DOHH2 (cell line): ENCODE results near the gene SOBP.

ENCODE experiments used
- H3F3A ChIP-seq: fragments of 200-600 bp; sonication (generic), shearing (Covaris generic); 2 replicates; pipeline ENCODE4 v1.6.0; 2016; ENCODE audit warnings: antibody characterized with exemption, mild to moderate bottlenecking; ENCODE audit not compliant: control insufficient read depth, insufficient read depth
- H3K27ac ChIP-seq: fragments of 200-600 bp; sonication (generic); 2 replicates; pipeline ENCODE4 v1.5.1; 2014; ENCODE audit warnings: low read depth, mild to moderate bottlenecking, low read length, moderate library complexity
- H3K27me3 ChIP-seq: fragments of 200-600 bp; sonication (generic); 2 replicates; pipeline ENCODE4 v1.6.1; 2014; ENCODE audit warnings: mild to moderate bottlenecking, low read length, mixed read lengths; ENCODE audit not compliant: control insufficient read depth
- H3K36me3 ChIP-seq: fragments of 200-600 bp; sonication (generic); 2 replicates; pipeline ENCODE4 v1.6.1; 2014; ENCODE audit warnings: mild to moderate bottlenecking, low read length, moderate library complexity, mixed read lengths; ENCODE audit not compliant: control insufficient read depth
- H3K4me1 ChIP-seq: fragments of 200-600 bp; sonication (generic); 2 replicates; pipeline ENCODE4 v1.6.1; 2014; ENCODE audit warnings: mild to moderate bottlenecking, low read length, mixed read lengths; ENCODE audit not compliant: control insufficient read depth
- H3K4me2 ChIP-seq: fragments of 200-600 bp; sonication (generic); 2 replicates; pipeline ENCODE4 v1.6.0; 2014; ENCODE audit warnings: mild to moderate bottlenecking, low read length, moderate library complexity
- H3K4me3 ChIP-seq: fragments of 200-600 bp; sonication (generic); 2 replicates; pipeline ENCODE4 v1.5.1; 2014; ENCODE audit warnings: mild to moderate bottlenecking, low read length, mixed read lengths
- H3K79me2 ChIP-seq: fragments of 200-600 bp; sonication (generic); 2 replicates; pipeline ENCODE4 v1.6.1; 2014; ENCODE audit warnings: mild to moderate bottlenecking, low read length, mixed read lengths; ENCODE audit not compliant: control insufficient read depth
- H3K9me2 ChIP-seq: fragments of 200-600 bp; sonication (generic); replicated peaks from 2 replicates; pipeline ENCODE4 v1.6.1; 2014; ENCODE audit warnings: mild to moderate bottlenecking, low read length, mixed read lengths; ENCODE audit not compliant: control insufficient read depth
- H3K9me3 ChIP-seq: fragments of 200-600 bp; sonication (generic); 2 replicates; pipeline ENCODE4 v1.6.1; 2014; ENCODE audit warnings: antibody characterized with exemption, low read length, mixed read lengths; ENCODE audit not compliant: control insufficient read depth, insufficient read depth
- H4K20me1 ChIP-seq: fragments of 200-600 bp; sonication (generic); 2 replicates; pipeline ENCODE4 v1.6.0; 2014; ENCODE audit warnings: low read depth, mild to moderate bottlenecking, antibody characterized with exemption, low read length, moderate library complexity; ENCODE audit not compliant: control insufficient read depth, insufficient read depth
- CTCF ChIP-seq: fragments of 200-600 bp; sonication (generic); IDR thresholded peaks from one replicate; pipeline ENCODE4 v1.5.1; 2014; ENCODE audit warnings: antibody characterized with exemption, mild to moderate bottlenecking, low read depth, low read length; ENCODE audit not compliant: poor library complexity, severe bottlenecking
- EZH2phosphoT487 ChIP-seq: fragments of 200-600 bp; sonication (generic); IDR thresholded peaks from 2 replicates; pipeline ENCODE4 v1.6.1; 2017; ENCODE audit warnings: borderline replicate concordance, mild to moderate bottlenecking, antibody characterized with exemption, low read length, moderate library complexity, mixed read lengths

SOBP gene

DNA sequence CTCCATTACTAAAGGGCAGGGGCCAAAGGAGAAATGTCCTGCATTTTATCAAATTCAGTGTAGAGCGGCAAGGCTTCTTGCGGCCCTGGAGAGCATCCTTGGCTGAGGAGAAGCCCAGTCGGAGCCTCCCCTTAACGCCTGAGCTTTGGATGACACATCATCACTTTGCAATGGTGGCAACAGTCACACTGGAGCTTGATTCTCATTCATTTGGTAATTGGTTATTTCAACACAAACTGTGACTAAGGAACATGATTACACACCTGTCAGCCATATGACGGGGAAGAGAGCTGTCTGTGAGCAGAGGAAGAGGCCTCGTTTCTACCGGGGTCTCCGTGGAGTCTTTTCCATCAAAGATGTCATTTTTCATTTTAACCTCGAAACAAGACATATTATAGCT, 81.4 kb downstream of the SOBP start:
- Histone ChIP-seq H3K9me3 (no peaks in the 10 kb centered on the region), H3K4me2 (peak overlapping the region; percentile 38), H3K9me2 (no peaks in the 10 kb centered on the region), H3F3A (no peaks in the 10 kb centered on the region), H3K36me3 (no peaks in the 10 kb centered on the region), H4K20me1 (no peaks in the 10 kb centered on the region), H3K4me1 (peaks cover 27% of the 10 kb centered on the region), H3K27ac (no peak overlapping the region), H3K27me3 (no peaks in the 10 kb centered on the region), H3K79me2 (no peaks in the 10 kb centered on the region), H3K4me3 (no peak overlapping the region)
- no peak for TF ChIP-seq EZH2phosphoT487
- TF ChIP-seq CTCF: no peak

DNA sequence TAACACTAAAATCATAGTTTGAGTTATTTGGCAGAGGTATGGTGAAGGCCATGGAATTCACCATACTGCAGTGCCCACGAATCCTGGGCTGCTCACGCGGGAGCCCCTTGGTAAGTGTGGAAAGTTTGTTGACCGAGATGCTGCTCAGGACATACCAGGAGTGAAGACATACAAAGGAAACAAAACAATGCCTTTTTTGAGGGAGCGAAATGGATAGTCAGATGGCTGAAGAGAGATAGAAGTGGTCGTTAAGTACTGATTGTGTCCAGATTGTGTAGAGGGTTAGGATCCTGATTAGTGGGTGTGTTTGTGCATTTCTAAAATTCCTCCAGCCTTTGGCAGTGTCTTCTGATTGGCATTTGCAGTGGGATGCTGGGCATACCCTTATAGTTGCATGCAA, 83.0 kb downstream of the SOBP start:
- TF ChIP-seq CTCF (no peak), EZH2phosphoT487 (no peak)
- no peaks in the 10 kb centered on the region for H3K36me3 ChIP-seq
- no peaks in the 10 kb centered on the region for H4K20me1 ChIP-seq
- H3K9me2 ChIP-seq: no peaks in the 10 kb centered on the region
- H3K4me3 ChIP-seq: no peak overlapping the region
- no peaks in the 10 kb centered on the region for H3F3A ChIP-seq
- H3K4me1 ChIP-seq: peaks cover 27% of the 10 kb centered on the region
- no peaks in the 10 kb centered on the region for H3K27me3 ChIP-seq
- H3K27ac ChIP-seq: no peak overlapping the region
- H3K79me2 ChIP-seq: no peaks in the 10 kb centered on the region
- H3K9me3 ChIP-seq: no peaks in the 10 kb centered on the region
- H3K4me2 ChIP-seq: no peak overlapping the region

GRCh38 chr6:107574856-107575255, 84.9 kb downstream of the SOBP start:
- Histone ChIP-seq H3K4me1 (peaks cover 27% of the 10 kb centered on the region), H4K20me1 (no peaks in the 10 kb centered on the region), H3K4me3 (no peak overlapping the region)

More at GRCh38 chr6:107574856-107575255, 84.9 kb downstream of the SOBP start:
- Histone ChIP-seq H3K36me3 (no peaks in the 10 kb centered on the region), H3K4me2 (no peak overlapping the region), H3K27ac (no peak overlapping the region), H3K27me3 (no peaks in the 10 kb centered on the region), H3K9me3 (no peaks in the 10 kb centered on the region), H3K9me2 (no peaks in the 10 kb centered on the region), H3K79me2 (no peaks in the 10 kb centered on the region), H3F3A (no peaks in the 10 kb centered on the region)
- TF ChIP-seq CTCF (no peak), EZH2phosphoT487 (no peak)
